Right lobe of liver (tissue), 4 donors: ENCODE measurements around the gene MEF2C.

Experiments used
- CTCF ChIP-seq, 4 donors: fragments of 200-600 bp in 3 of 4; fragments of 450-650 bp in 1 of 4; IDR thresholded peaks; one replicate each; pipeline versions ENCODE4 v1.5.1 to v1.8.0; 2016 to 2022; ENCODE audit warnings: antibody characterized with exemption in 4 of 4, mild to moderate bottlenecking in 2 of 4
- POLR2A ChIP-seq: fragments of 450-650 bp; IDR thresholded peaks from one replicate; pipeline ENCODE4 v1.6.1; 2017; ENCODE audit warnings: antibody characterized with exemption, mild to moderate bottlenecking
- donor health status: DM: no; HTN: no; CAD: no.
- donor health status: DM: no; HTN: no; CAD: no.
- donor health status: DM: no; HTN: yes; CAD: no.

GRCh38 chr5:88683506-88684135, 199.4 kb downstream of the MEF2C start:
- TF ChIP-seq CTCF (IDR thresholded peaks at IDR 0.05) (no peak), POLR2A (no peak)
